Spinal cord (tissue), 10 donors: ENCODE data around the gene KCNJ1. TPM values are rescaled to one million over a fixed set of nuclear protein-coding genes. Genes with fewer than 3 reads are reported as not detected.

Experiments
- DNase-seq, 6 donors: peaks; one replicate each; pipeline versions ENCODE4 v3.0.0 to v3.0.0-alpha.2; 2013 to 2015; ENCODE audit warnings: low spot score in 6 of 6, low read depth in 4 of 6
- H3K27ac ChIP-seq: one replicate; pipeline ENCODE4 v1.5.1; 2013; ENCODE audit warnings: low read depth, low read length, control low read depth
- H3K27me3 ChIP-seq: one replicate; pipeline ENCODE4 v1.6.1; 2013; ENCODE audit warnings: low read length; ENCODE audit not compliant: control insufficient read depth, insufficient read depth
- H3K36me3 ChIP-seq: one replicate; pipeline ENCODE4 v1.6.1; 2013; ENCODE audit warnings: low read length; ENCODE audit not compliant: control insufficient read depth, insufficient read depth
- H3K4me1 ChIP-seq: one replicate; pipeline ENCODE4 v1.6.1; 2013; ENCODE audit warnings: low read length; ENCODE audit not compliant: control insufficient read depth, insufficient read depth
- H3K4me3 ChIP-seq: one replicate; pipeline ENCODE4 v1.5.1; 2013; ENCODE audit warnings: low read depth, low read length, control low read depth
- H3K9me3 ChIP-seq: one replicate; pipeline ENCODE4 v1.6.1; 2013; ENCODE audit warnings: low read length; ENCODE audit not compliant: control insufficient read depth, insufficient read depth
- WGBS: methylation state at CpG from one replicate; pipeline ENCODE4 v1.1.5; 2013; ENCODE audit warnings: missing lambda C conversion rate; ENCODE audit not compliant: insufficient coverage; 5-methylcytosine and 5-hydroxymethylcytosine counted together
- long read RNA-seq, 4 donors: transcript quantifications; one replicate each; lab custom pipeline, GENCODE V29; 2026
- polyA plus RNA-seq, 2 donors: library from polyadenylated mRNA; unstranded; fragments of 120-200 nt; gene quantifications; one replicate each; pipeline ENCODE4 v1.2.1, GENCODE V29; 2013; ENCODE audit not compliant: insufficient read length in 2 of 2
- total RNA-seq, 2 donors: library from RNA; depleted of rRNA in 1 of 2; stranded (reverse); fragments of 120-200 nt in 1 of 2; fragments of >200 nt in 1 of 2; gene quantifications; one replicate each; pipeline versions ENCODE4 v1.2.3 to v1.2.4, GENCODE V29; 2013 to 2014
- donor health status: healthy.

Gene KCNJ1
- total RNA-seq (under 1 TPM in 1 of 2 donors, not detected in 1; 0.06 TPM), polyA plus RNA-seq (under 1 TPM; 0.43 to 0.50 TPM)
- long read RNA-seq, donor 1 = 0 reads
- long read RNA-seq, donor 2, partial matches to known transcripts = 0 of 1 reads
- long read RNA-seq, donor 2, other reads (novel, unspliced or antisense) = 0 of 1 reads
- long read RNA-seq, donor 3 = 0 reads
- long read RNA-seq, donor 4 = 0 reads

GRCh38 chr11:128867277-128867676 is at the start of gene KCNJ1:
Gene KCNJ1 (minus strand): TSS chr11:128867296. CDS start chr11:128840243, 27,053 bp downstream.
- peaks cover 10% of the 10 kb centered on the region for H3K4me1 ChIP-seq
- no peaks in the 10 kb centered on the region for H3K36me3 ChIP-seq
- DNase-seq = no peak
- no peak within 1 kb of the TSS for H3K4me3 ChIP-seq
- H3K9me3 ChIP-seq = no peaks in the 10 kb centered on the region
- H3K27ac ChIP-seq = no peak within 1 kb of the TSS
- 96% methylated on average over 4 of the region's 8 CpGs for WGBS
- no peaks in the 10 kb centered on the region for H3K27me3 ChIP-seq

DNA sequence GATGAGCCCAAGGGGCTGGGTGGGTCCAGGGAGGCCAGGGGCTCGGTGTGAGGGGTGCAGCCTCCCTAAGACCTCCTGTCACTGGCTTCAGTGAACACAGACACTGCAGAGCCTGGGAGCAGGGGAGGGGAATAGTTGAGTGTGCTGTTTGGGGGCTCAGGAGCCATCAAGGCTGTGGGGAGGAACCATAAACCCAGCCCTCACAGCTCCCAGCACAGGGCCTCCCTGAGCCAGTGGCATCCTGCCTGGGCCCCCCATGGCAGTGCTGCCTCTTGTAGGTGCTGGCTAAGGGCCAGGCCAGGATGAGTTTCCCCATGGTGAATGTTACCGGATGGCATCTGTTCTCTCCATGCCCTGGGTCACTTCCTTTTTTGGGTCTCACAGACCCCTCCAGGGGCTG is 49.6 kb upstream of the KCNJ1 start:
- no peak overlapping the region for H3K27ac ChIP-seq
- H3K4me1 ChIP-seq = peaks cover 14% of the 10 kb centered on the region
- H3K4me3 ChIP-seq = no peak overlapping the region
- no peaks in the 10 kb centered on the region for H3K36me3 ChIP-seq
- WGBS = 77% methylated on average over 1 of the region's 2 CpGs
- peaks cover 2% of the 10 kb centered on the region for H3K27me3 ChIP-seq
- DNase-seq = no peak
- H3K9me3 ChIP-seq = no peaks in the 10 kb centered on the region

GRCh38 chr11:128916037-128916572 is 49.0 kb upstream of the KCNJ1 start:
- no peaks in the 10 kb centered on the region for H3K9me3 ChIP-seq
- no peak overlapping the region for H3K27ac ChIP-seq
- H3K27me3 ChIP-seq = peaks cover 2% of the 10 kb centered on the region
- peaks cover 3% of the 10 kb centered on the region for H3K36me3 ChIP-seq
- peaks cover 13% of the 10 kb centered on the region for H3K4me1 ChIP-seq
- H3K4me3 ChIP-seq = no peak overlapping the region
- DNase-seq = no peak
- 100% methylated on average over 1 of the region's 3 CpGs for WGBS

GRCh38 chr11:128915149-128915521 is 48.0 kb upstream of the KCNJ1 start:
- H3K9me3 ChIP-seq = no peaks in the 10 kb centered on the region
- H3K27ac ChIP-seq = no peak overlapping the region
- peaks cover 11% of the 10 kb centered on the region for H3K4me1 ChIP-seq
- no peak overlapping the region for H3K4me3 ChIP-seq
- peaks cover 3% of the 10 kb centered on the region for H3K36me3 ChIP-seq
- peaks cover 2% of the 10 kb centered on the region for H3K27me3 ChIP-seq
- DNase-seq = peak in 1 of 6 donors; percentile 76
- WGBS = 60% methylated on average over 2 of the region's 6 CpGs

- no peak overlapping the region for H3K4me3 ChIP-seq
- H3K9me3 ChIP-seq = no peaks in the 10 kb centered on the region
- peaks cover 2% of the 10 kb centered on the region for H3K27me3 ChIP-seq
- WGBS = 79% methylated on average over 13 of the region's 18 CpGs
- H3K27ac ChIP-seq = no peak overlapping the region
- no peak for DNase-seq
- H3K36me3 ChIP-seq = peaks cover 3% of the 10 kb centered on the region
- H3K4me1 ChIP-seq = peaks cover 11% of the 10 kb centered on the region
Measured at GRCh38 chr11:128914216-128915148, 47.4 kb upstream of the KCNJ1 start.

DNA sequence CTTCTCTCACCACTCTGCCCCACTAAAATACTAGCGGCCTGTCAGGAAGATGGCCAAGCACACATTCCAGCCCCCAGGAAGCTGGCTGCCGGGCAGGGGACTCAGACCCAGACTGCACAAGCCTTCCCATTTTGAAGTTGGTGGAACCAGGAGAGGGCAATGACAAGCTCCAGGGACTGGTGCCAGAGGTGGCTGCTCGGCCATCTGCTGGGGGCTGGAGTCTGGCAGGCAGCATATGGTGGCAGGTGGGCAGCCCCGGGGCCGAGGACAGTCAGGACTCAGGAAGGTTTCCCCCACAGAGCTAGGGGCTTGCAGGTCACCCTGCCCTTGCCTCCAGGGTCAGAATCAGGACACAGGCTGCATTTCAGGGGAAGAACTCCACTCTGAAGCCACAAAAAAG is 46.7 kb upstream of the KCNJ1 start:
- peaks cover 2% of the 10 kb centered on the region for H3K27me3 ChIP-seq
- no peak for DNase-seq
- no peaks in the 10 kb centered on the region for H3K9me3 ChIP-seq
- WGBS = 39% methylated on average over 5 of the region's 5 CpGs
- no peak overlapping the region for H3K27ac ChIP-seq
- H3K36me3 ChIP-seq = peaks cover 3% of the 10 kb centered on the region
- peaks cover 11% of the 10 kb centered on the region for H3K4me1 ChIP-seq
- no peak overlapping the region for H3K4me3 ChIP-seq

DNA sequence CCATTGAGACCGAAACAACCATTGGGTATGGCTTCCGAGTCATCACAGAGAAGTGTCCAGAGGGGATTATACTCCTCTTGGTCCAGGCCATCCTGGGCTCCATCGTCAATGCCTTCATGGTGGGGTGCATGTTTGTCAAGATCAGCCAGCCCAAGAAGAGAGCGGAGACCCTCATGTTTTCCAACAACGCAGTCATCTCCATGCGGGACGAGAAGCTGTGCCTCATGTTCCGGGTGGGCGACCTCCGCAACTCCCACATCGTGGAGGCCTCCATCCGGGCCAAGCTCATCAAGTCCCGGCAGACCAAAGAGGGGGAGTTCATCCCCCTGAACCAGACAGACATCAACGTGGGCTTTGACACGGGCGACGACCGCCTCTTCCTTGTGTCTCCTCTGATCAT is 44.6 kb upstream of the KCNJ1 start:
- Histone ChIP-seq H3K27me3 (peaks cover 11% of the 10 kb centered on the region), H3K9me3 (no peaks in the 10 kb centered on the region), H3K36me3 (peaks cover 3% of the 10 kb centered on the region), H3K4me1 (peaks cover 11% of the 10 kb centered on the region), H3K27ac (no peak overlapping the region), H3K4me3 (no peak overlapping the region)
- WGBS = 91% methylated on average over 18 of the region's 18 CpGs
- no peak for DNase-seq

DNA sequence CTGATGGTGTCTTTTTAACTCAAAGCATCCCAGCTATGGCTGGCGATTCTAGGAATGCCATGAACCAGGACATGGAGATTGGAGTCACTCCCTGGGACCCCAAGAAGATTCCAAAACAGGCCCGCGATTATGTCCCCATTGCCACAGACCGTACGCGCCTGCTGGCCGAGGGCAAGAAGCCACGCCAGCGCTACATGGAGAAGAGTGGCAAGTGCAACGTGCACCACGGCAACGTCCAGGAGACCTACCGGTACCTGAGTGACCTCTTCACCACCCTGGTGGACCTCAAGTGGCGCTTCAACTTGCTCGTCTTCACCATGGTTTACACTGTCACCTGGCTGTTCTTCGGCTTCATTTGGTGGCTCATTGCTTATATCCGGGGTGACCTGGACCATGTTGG is 44.1 kb upstream of the KCNJ1 start:
- H3K9me3 ChIP-seq = no peaks in the 10 kb centered on the region
- no peak overlapping the region for H3K27ac ChIP-seq
- H3K4me3 ChIP-seq = no peak overlapping the region
- WGBS = 96% methylated on average over 17 of the region's 17 CpGs
- H3K4me1 ChIP-seq = peaks cover 11% of the 10 kb centered on the region
- DNase-seq = no peak
- H3K36me3 ChIP-seq = peaks cover 3% of the 10 kb centered on the region
- peaks cover 15% of the 10 kb centered on the region for H3K27me3 ChIP-seq

DNA sequence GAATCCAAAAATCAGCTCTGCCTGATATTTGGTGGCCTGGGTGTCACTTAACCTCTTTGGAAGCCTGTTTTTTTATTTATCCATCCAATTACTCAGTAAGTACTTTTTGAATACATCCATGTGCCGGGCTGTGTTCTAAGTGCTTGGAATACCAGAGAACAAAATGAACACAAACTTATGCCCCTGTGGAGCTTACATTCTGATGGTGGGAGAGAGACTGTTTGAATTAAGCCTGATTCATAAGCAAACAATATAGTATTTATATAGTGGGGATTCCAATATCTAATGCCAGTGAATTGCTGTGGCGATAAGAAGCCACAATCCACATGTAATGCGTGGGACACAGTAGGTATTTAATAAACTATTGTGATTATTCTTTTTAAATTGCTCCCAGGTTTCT is 43.5 kb upstream of the KCNJ1 start:
- no peak overlapping the region for H3K27ac ChIP-seq
- WGBS = no CpG with 5 or more reads among the region's 3 CpGs
- peaks cover 3% of the 10 kb centered on the region for H3K36me3 ChIP-seq

More for the DNA sequence above, 43.5 kb upstream of the KCNJ1 start:
- peaks cover 18% of the 10 kb centered on the region for H3K27me3 ChIP-seq
- H3K4me3 ChIP-seq = no peak overlapping the region
- H3K9me3 ChIP-seq = no peaks in the 10 kb centered on the region
- no peak for DNase-seq
- peaks cover 14% of the 10 kb centered on the region for H3K4me1 ChIP-seq
